HCEC 1CT (cell line): ENCODE data around the gene LST1.
"Not testable (repeated sequence)": the region's sequence is repeated elsewhere in the genome, so short reads cannot be mapped to it uniquely, and the experiment has no call there.

Experiments
- DNase-seq: peaks from one replicate; pipeline ENCODE4 v3.0.0-alpha.2; 2017

The LST1 gene

DNA sequence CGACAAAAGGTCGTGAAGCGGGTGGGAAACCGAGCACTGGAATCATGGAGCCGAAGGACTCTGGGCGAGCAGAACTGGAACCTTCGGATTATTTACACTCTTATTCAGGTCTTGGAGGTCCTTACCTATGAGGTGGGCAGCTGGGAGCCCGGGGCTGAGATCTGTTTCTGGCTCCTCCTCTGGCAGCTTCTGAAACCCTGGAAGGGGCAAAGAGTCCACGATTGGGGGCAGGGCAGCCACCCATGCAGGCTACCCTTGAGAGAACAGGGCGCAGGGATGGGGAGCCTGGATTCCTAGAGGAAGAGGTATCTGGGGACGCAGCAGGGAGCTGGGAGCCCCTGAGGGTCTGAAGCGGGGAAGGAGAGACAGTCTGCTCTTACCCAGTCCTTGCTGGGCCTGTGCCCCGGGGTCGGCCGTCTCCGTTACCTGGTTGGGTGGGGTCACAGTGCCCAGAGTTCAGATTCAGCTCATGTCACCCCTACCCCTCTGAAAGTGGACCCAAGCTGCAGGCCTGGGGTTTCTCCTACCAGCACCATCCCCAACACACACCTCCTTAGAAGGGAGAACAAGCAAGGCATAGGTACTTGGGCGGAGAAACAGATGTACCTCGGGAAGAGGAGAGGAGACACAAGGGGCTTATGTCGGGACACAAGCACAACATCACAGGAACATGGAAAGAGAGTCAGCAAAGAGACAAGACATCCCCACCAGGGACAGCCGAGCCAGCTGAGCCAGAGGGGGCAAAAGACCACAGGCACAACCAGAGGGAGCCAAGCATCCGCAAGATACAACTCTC lies 4.4 kb upstream of the LST1 start:
- no peak for DNase-seq

DNA sequence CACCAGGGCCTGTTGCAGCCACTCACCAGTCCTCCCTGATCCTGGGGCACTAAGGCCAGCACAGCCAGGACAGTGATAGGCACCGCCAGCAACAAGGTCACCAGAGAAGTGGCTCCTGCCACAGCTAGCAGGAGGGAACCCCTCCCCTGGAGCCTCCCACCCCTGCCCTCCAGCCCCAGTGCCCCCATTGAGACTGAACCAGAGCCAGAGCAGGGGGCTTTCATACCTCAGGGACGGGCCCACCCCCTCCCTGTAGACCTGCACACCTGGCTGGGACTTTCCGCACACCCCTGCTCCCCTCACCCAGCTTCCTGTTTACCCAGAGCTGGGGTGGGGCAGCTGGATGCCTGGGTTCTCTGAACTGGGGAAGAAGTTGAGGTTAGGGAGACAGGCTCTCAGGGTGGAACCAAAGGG lies 3.8 kb upstream of the LST1 start, which contains the start of gene LTB:
Gene LTB (minus strand): TSS at position 195 of the 414 bp plus-strand sequence. CDS start 7 bp downstream, at position 188.
- DNase-seq, result no peak

DNA sequence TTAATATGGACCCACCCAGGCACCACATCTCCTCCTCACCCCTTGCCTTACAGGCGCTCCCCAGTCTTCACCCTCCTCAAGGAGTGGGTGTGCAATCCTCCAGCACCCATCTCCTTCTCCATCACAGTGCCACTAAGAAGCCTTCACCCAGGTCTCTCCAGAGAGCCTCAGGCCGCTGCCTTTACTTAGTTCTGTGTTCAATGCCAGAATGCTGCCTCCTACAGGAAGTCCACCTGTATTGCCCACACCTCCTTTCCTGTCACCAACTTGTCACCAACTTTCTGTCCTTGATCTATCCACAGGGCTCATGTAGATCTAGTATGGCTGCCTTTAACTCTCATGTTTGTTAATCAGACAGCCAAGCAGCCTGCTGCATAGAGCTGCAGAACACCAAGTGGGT lies 586 bp upstream of the LST1 start:
- DNase-seq, result peak; percentile 14

DNA sequence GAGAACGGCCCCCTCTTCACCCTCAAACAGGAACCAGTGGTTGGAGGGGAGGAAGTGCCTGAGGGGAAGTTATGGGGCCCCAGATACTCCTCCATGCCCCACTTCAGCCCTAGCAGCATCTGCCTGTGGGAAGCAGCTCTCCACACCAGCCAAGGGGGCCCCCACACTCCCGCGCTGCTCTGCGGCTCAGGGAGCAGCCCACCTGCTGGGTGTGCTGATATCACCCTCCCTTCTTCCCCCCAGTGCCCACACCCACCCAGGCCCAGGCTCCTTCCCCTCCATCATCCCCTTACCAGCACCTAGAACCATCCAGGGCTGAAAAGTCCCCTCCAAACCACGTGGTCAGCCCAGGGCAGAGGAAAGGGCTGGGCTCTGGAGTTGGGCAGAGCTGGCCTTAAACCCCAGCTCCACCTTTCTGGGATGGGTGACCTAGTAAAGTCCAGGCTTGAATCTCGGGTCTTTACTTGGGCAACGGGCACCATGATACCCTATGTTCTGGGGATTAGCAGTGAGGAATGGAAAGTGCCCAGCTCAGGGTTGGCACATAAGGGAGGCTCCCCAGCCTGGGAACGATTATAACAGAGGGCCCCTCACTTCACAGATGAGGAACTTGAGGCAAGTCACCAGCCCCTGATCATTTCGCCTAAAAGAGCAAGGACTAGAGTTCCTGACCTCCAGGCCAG lies 663 bp downstream of the LST1 start:
- no peak for DNase-seq

DNA sequence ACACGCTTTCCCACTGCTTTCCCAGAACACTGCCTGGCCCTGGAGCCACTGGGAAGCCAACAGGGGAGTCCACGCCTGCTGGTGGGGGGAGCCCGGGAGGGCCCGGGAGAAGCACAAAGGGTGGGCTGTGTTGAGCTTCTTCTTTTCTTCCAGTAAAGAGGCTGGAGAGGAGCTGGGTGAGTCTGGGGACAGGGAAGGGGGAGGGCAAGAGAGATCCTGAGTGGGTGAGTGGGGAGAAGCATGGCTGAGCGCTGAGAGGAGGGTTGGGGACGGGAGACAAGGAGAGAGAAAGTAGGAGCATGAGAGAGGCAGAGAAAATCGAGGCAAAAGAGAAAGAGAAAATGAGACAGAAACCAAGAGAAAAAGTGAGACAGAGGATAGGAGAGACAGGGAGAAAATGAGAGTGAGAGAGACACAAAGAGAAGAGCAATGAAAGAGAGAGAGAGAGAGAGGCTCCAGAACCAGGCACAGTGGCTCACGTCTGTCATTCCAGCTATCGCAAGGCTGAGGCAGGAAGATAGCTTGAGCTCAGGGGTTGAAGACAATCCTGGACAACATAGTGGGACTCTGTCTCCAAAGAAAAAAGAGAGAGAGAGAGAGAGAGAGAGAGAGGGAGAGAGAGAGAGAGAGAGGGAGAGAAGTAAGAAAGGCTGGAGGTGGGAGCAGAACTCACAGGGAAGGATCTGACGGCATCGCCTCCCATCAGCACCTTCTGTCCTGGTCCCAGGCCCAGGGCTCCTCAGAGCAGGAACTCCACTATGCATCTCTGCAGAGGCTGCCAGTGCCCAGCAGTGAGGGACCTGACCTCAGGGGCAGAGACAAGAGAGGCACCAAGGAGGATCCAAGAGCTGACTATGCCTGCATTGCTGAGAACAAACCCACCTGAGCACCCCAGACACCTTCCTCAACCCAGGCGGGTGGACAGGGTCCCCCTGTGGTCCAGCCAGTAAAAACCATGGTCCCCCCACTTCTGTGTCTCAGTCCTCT lies 2.0 kb downstream of the LST1 start:
- no peak for DNase-seq

DNA sequence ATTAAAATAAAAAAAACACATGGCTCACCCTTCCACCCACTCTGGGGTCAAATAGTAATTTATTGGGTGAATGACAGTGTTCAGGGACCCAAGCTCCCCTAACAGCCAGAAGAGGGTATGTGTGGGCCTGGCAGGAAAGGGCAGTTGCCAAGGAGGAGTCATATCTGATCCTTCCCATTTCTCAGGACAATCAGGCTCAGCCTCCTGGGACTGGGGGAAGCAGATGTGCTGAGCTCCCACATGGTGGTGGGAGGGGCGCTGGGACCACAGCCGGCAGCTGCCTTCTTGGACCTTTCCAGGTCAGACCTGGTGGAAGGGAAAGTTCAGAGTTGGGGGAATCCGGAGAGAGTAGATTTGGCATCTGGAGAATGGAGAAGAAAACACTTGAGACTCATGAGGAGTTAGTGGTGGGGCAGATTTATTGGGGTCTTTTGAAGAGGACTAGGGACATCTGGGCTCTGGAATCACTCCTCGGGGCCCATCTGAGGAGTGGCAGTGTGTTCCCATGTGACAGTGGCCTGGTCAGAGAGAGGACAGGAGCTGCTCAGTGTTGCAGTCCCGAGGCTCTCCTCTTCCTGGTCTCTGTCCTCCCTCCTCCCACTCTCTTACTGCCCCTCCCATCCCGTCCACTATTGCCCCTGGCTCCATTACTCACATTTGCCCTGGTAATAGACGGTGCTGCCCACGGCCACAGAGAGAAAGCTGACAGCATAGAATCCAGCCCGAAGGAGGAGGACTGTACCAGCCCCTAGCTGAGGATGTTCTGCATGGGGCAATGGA lies 3.0 kb downstream of the LST1 start:
- DNase-seq, result no peak

DNA sequence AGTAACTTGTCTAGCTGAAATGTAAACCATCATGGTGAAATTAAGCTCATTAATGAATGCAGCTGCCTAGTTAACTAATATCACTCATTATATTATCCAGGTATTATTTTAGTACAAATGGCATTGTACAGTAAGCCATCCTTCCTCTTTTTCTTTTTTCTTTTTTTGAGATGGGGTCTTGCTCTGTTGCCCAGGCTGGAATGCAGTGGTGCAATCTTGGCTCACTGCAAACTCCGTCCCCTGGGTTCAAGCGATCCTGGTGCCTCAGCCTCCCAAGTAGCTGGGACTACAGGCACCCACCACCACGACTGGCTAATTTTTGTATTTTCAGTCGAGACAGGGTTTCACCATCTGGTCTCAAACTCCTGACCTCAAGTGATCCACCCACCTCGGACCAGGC lies 4.6 kb downstream of the LST1 start:
- not testable (repeated sequence) for DNase-seq

DNA sequence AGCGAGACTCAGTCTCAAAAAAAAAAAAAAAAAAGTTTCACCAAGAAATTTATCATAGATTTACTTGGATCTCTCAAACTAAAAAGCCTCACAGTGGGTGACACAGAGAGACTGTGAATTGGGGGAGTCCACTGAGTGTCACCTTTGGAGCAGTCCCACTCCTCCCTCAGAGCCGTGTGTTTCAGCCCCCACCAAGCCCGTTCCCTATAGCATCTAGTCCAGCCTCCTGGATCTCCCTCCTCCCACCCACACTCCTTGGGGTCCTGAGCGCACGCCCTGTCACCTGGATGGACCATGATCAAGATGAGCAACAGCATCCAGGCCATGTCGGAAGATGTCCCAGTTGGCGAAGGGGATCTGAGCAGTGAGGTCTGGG lies 6.3 kb downstream of the LST1 start:
- no peak for DNase-seq

DNA sequence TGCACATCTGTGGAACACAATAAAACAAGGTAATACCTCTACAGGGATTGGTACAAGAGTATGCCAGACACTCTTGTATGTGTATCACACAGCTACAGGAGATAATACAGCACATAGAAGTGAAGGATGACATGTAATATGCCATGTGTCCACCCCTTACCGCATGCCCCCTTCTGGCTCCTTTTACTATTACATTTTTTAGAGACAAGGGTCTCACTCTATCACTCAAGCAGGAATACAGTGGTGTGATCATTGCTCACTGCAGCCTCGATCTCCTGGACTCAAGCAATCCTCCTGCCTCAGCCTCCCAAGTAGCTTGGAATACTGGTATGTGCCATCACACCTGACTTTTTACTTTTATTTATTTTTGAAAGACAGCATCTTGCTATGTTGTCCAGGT lies 10.9 kb downstream of the LST1 start:
- DNase-seq, result peak; percentile 26

DNA sequence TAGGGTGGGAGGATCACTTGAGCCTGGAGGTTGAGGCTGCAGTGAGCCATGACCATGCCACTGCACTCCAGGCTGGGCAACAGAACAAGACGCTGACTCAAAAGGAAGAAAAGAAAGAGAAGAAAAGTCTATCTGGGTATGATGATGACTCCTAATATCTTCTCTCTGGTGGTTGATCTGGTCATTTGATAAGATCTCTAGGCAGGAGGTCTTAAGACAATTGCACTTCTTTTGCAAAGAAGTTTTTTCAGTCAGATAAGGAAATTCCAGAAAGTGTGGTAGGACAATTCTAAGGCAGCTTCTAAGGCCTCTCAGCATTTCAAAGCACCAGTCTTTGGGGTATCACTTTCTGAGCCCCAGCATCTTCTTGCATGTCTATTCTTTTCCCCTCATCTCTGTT lies 21.2 kb downstream of the LST1 start:
- no peak for DNase-seq

DNA sequence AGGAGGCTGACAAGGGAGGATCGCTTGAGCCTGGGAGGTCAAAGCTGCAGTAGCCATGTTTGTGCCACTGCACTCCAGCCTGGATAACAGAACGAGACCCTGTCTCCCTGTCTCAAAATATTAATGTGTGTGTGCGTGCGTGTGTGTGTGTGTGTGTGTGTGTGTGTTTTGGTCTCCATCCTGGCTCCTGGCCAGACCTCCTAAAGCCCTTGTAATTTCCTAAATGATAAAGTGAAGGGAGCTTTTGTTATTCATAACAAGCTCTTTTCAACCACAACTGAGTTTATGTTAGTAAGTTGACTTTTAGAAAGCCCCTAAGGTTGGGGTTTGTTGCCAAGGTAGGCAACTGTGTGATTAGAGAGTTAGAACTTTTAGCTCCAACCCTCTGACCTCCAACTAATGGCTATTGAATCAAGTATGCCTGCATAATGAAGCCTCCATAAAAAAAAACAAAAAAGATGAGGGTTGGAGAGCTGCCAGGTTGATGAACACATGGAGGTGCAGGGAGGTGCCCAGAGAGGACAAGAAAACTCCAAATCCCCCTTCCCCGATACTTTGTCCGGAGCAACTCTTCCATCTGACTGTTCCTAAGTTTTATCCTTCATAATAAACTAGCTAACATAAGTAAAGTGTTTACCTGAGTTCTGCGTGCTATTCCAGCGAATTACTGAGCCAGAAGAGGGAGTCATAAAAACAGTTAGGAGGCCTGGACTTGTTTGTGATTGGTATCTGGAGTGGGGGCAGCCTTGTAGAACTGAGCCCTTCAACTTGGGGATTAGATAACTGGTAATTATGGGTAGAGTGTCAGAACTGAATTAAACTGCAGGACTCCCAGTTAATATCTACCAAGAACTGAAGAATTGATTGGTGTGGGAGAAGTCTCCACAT lies 23.7 kb downstream of the LST1 start:
- no peak for DNase-seq

DNA sequence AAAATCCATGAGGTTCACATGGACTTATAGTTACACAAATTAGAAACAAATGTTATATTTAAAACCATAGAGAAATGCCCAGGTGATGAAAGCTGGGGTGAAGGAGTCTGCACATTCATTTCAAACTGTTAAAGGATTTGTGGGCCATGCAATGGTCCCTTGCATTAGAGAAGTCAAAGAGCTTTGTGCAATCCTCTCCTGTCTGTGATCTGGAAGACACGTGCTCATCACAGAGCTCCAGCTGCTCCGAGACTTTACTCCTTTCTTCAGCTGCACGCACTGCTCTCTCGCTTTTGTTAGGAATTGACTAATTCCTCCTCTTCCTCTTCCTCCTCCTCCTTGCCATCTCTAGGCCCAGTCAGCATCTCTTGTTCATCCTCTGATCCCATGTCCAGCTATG lies 24.9 kb downstream of the LST1 start:
- no peak for DNase-seq

DNA sequence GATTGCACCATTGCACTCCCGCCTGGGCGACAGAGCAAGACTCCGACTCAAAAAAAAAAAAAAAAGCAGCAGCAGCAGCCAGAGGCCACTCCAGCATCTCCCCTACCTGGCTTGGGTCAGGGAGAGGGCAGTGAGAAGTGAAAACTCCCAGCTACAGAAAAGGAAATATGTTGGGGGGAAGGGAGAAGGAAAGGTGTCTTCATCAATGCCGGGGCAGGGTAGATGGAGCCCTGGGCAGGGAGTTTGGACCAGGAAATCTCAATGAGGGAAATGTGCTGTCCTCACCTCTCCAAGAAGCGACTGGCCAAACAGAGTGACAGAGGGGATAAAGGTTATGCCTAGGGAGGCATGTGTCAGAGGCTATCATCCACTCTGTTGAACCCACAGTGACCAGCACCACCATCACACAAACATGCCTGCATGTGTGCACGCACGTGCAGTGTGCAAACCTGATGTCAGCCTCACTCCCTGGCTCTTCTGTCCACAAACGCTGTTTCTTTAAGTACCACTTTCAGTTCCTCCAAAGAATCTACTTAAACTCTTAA lies 28.1 kb downstream of the LST1 start:
- DNase-seq, result no peak

DNA sequence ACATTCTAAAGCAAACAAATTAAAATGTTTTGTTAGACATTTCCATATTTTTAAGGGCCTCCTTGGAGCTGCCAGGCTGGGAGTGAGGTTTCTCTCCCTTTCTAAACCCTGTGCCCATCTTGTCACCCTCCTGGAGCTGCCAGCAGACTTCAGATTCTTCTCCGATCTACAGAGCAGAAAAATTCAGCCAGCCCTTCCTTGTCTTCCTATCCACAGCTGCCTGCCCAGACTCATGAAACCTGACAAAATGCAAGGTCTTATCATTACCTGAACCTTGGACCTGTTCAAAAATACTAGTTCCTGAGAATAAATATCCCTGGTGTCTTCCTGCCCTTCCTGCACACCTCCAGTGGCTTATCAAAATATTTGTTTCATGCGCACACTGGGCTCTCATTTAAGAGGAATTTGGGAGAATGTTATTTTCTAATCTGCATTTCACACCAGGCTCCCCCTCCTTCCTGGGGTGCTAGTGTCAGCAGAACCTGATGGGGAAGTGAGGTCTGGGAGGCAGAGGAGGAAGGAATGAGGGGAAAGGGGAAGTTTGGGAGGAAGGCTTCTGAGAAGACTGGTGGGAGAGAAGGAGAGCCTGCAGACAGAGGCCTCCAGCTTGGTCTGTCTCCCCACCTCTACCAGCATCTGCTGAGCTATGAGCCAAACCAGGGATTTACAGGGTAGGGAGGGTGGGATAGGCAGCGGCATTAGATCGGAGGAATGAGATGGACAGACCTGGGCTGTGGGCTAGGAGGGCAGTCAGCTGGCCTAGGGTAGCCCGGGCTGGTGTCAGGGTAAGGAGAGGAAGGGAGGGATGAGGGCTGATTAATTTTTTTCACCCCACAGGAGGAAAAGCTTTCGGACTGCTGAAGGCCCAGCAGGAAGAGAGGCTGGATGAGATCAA lies 28.9 kb downstream of the LST1 start, which contains the start of gene AIF1:
Gene AIF1 (plus strand): TSS at position 551 of the 895 bp plus-strand sequence. CDS start 96 bp downstream, at position 647.
- DNase-seq, result no peak

DNA sequence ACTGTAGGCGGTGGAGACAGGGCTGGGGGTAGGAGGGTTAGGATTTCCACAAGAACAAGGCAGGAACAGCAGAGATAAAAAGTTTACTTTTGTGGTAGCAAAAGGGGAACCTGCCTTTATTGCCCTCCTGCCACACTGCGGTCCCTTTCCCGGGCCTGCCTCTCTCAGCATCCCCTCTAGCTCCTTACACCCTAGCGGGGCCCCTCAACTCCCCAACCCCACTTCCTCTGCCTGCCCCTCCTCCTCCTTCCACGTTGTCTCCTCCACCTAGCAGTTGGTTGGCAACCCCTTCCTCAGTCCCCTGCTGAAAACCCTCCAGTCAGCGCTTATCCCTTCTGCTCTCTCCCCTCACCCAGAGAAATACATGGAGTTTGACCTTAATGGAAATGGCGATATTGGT lies 29.7 kb downstream of the LST1 start:
- DNase-seq, result no peak

DNA sequence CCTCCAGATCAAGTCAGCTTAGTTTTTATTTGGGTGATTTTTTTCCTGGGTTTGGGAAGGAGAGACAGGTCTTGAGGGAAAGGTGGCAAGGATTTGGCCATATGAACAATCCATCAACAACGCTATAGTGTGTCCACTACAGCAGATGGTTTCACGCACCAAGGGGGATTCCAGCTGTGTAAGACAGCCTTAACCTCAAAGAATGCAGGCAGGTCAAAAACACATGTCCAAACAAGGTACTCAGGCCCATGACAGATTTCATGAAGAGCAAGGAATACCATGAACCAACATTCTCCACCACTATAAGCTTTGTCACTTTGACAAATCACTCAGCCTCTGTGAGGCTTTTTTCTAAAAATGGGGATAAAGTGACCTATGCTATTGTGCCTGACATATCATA lies 30.9 kb downstream of the LST1 start:
- no peak for DNase-seq

DNA sequence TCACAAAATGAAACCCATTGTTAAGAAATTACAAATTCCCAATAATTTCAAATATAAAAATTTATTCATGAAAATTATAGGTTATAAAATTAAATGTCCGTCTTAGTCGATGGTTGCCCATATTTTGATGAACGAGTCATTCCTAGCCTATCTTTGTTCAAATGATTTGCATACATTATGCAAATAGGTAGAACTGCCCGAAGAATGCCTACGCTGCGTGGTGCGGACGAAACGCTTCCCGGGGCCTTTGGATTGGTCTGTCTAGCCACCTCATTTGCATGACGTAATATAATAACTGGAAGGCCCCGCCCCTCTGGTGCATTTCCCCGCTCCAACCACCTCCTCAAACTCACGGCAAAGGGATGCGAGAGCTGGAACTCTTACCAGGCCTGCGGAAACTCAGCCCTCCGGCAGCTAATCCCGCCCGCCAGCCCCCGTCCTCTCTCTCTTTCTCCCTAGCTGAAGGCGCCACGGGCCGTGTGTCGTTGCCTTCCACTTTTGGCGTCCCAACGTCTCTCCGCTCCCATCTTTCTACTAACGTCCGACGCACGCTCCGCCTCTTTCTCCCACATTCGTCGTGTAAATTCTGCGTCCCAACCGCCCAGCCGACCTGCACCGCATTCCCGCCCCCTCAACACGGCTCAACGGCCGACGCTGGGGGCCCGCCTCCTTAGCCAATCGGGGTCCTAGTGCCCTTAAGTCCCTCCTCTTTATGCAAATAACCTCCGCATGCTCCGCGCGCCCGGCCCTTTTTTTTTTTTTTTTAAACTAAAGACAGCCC lies 33.9 kb downstream of the LST1 start:
- peak; percentile 100 for DNase-seq

DNA sequence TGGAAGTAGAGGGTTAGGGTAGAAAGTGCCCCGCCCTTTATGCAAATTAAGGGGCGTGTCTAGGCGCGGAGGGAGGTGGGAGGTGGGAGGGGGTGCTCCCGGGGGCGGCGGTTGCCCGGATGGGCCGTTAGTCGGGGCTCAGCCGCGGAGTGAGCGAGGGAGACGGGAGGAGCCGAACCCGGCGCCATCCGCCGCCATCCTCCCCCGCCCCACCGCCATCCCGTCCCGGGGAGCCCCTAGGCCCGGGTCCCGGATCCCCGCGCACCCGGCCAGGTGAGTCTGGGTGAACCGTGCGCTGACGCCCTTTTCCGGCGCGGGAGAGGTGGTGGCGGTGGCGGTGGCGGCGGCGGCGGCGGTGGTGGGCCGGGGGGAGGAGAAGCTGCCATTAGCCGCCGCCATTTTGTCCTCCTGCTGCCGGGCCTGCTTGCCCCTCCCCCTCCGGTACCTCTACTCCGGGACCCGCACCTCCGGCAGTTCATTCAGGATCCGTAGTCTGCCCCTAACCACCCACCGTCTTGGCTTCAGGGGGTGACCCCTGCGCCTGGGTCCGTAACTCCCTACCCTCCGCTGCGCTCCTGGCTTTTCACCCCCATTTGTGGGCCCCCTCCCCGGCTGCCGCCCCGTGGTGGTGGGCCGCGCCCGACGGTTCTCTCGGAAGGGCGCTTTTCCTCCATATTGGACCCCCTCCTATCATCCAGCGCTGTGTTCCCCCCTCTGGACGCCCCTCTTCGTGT lies 34.7 kb downstream of the LST1 start, which contains the start of gene PRRC2A:
Gene PRRC2A (plus strand): TSS at position 130 of the 734 bp plus-strand sequence. CDS start 2,075 bp downstream, outside the sequence.
- DNase-seq, result peak; percentile 76
